ENCODE measurements around the gene LRSAM1.

DNA sequence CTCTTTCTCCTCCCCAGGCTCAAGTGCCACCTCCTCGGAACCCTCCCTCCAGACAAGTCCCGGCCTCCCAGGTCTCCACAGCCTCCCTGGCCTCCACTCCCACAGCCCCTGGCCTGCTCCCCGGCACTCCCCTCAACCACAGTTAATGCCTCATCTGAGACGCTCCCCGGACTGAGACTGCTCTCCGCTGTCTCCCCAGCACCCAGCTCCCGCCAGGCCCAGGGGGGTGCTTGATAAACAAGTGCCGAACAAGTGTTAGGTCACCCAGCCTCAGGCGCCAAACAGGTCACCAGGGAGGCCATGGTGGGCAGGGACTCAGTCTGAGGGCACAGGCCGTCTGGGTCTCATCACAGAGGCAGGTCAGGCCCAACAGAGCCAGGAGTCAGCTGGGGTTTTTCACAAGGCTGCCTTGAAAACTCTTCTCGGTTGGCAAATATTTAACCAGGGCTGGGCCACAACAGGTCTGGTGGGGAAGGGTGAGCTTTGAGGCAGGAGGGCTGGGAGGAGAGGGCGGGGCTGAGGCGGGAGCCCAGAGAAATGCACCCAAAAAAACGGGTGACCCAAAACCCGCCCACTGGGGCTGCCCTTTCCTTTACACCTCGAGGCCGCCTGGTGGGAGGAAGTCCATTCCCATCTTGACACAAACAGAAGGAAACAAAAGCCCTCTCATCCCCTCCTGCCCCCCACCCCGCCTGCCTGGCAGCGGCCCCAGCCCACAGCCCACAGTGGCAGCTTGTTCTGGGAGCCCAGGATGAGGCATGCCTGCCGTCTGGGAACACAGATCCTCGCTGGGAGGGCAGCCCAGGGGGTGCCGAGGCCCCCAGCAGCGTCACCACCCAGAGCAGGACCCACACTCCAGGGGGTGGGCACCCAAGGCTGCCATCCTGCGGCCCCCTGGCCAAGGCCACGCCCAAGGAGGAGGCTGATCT is 94.2 kb downstream of the LRSAM1 start:
- TF ChIP-seq, protein P1, sequence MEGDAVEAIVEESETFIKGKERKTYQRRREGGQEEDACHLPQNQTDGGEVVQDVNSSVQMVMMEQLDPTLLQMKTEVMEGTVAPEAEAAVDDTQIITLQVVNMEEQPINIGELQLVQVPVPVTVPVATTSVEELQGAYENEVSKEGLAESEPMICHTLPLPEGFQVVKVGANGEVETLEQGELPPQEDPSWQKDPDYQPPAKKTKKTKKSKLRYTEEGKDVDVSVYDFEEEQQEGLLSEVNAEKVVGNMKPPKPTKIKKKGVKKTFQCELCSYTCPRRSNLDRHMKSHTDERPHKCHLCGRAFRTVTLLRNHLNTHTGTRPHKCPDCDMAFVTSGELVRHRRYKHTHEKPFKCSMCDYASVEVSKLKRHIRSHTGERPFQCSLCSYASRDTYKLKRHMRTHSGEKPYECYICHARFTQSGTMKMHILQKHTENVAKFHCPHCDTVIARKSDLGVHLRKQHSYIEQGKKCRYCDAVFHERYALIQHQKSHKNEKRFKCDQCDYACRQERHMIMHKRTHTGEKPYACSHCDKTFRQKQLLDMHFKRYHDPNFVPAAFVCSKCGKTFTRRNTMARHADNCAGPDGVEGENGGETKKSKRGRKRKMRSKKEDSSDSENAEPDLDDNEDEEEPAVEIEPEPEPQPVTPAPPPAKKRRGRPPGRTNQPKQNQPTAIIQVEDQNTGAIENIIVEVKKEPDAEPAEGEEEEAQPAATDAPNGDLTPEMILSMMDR (IDR thresholded peaks at IDR 0.05; ENCODE audit: insufficient read depth, low read length, poor library complexity, severe bottlenecking), result no peak
- no peak for TF ChIP-seq EZH2phosphoT487 (conservative IDR thresholded peaks at IDR 0.05; ENCODE audit: low read length)

All from SU-DHL-6 (cell line).